ENCODE data around the gene ZNF57.

GRCh38 chr19:2867025-2867991 is 33.4 kb upstream of the ZNF57 start, which contains the start of gene ZNF556:
- TF ChIP-seq, protein P1, sequence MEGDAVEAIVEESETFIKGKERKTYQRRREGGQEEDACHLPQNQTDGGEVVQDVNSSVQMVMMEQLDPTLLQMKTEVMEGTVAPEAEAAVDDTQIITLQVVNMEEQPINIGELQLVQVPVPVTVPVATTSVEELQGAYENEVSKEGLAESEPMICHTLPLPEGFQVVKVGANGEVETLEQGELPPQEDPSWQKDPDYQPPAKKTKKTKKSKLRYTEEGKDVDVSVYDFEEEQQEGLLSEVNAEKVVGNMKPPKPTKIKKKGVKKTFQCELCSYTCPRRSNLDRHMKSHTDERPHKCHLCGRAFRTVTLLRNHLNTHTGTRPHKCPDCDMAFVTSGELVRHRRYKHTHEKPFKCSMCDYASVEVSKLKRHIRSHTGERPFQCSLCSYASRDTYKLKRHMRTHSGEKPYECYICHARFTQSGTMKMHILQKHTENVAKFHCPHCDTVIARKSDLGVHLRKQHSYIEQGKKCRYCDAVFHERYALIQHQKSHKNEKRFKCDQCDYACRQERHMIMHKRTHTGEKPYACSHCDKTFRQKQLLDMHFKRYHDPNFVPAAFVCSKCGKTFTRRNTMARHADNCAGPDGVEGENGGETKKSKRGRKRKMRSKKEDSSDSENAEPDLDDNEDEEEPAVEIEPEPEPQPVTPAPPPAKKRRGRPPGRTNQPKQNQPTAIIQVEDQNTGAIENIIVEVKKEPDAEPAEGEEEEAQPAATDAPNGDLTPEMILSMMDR (IDR thresholded peaks at IDR 0.05) = no peak
- no peak for TF ChIP-seq SIN3A (IDR thresholded peaks at IDR 0.05; ENCODE audit: borderline replicate concordance, low read depth, low read length)
- peak; percentile 58; the same call in 1 of the 2 replicates for TF ChIP-seq MXI1 (IDR thresholded peaks at IDR 0.05; ENCODE audit: low read depth, low read length)
- no peak for TF ChIP-seq FOXJ3 (CRISPR knock-in tag; IDR thresholded peaks at IDR 0.05)
- TF ChIP-seq RAD21 (IDR thresholded peaks at IDR 0.05; ENCODE audit: low read length) = no peak
- peak; percentile 61 for TF ChIP-seq CHD2 (IDR thresholded peaks at IDR 0.05; ENCODE audit: low read length, partially characterized antibody)
- TF ChIP-seq POLR2AphosphoS5 (IDR thresholded peaks at IDR 0.05; ENCODE audit: low read depth, low read length) = peak; percentile 65
- peak; percentile 54 for TF ChIP-seq MAX (IDR thresholded peaks at IDR 0.05; ENCODE audit: low read depth)
- no peak for TF ChIP-seq YY1 (IDR thresholded peaks at IDR 0.05; ENCODE audit: low read depth)
- TF ChIP-seq EP300 (IDR thresholded peaks at IDR 0.05; ENCODE audit: borderline replicate concordance in 1 of 2, low read depth in 1 of 2, low read length in 1 of 2) = no peak
- peak; percentile 97 for TF ChIP-seq RFX5 (IDR thresholded peaks at IDR 0.05; ENCODE audit: low read length)
- TF ChIP-seq ELF1 (IDR thresholded peaks at IDR 0.05) = no peak
- TF ChIP-seq, protein P2, sequence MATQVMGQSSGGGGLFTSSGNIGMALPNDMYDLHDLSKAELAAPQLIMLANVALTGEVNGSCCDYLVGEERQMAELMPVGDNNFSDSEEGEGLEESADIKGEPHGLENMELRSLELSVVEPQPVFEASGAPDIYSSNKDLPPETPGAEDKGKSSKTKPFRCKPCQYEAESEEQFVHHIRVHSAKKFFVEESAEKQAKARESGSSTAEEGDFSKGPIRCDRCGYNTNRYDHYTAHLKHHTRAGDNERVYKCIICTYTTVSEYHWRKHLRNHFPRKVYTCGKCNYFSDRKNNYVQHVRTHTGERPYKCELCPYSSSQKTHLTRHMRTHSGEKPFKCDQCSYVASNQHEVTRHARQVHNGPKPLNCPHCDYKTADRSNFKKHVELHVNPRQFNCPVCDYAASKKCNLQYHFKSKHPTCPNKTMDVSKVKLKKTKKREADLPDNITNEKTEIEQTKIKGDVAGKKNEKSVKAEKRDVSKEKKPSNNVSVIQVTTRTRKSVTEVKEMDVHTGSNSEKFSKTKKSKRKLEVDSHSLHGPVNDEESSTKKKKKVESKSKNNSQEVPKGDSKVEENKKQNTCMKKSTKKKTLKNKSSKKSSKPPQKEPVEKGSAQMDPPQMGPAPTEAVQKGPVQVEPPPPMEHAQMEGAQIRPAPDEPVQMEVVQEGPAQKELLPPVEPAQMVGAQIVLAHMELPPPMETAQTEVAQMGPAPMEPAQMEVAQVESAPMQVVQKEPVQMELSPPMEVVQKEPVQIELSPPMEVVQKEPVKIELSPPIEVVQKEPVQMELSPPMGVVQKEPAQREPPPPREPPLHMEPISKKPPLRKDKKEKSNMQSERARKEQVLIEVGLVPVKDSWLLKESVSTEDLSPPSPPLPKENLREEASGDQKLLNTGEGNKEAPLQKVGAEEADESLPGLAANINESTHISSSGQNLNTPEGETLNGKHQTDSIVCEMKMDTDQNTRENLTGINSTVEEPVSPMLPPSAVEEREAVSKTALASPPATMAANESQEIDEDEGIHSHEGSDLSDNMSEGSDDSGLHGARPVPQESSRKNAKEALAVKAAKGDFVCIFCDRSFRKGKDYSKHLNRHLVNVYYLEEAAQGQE (IDR thresholded peaks at IDR 0.05; ENCODE audit: low read depth, low read length) = no peak

All from SK-N-SH (cell line).